ENCODE measurements around the gene INTS2.
"Not testable (repeated sequence)": the region's sequence is repeated elsewhere in the genome, so short reads cannot be mapped to it uniquely, and the experiment has no call there.

The INTS2 gene

GRCh38 chr17:61908292-61909037 is 19.3 kb downstream of the INTS2 start:
- TF ChIP-seq, protein P1, sequence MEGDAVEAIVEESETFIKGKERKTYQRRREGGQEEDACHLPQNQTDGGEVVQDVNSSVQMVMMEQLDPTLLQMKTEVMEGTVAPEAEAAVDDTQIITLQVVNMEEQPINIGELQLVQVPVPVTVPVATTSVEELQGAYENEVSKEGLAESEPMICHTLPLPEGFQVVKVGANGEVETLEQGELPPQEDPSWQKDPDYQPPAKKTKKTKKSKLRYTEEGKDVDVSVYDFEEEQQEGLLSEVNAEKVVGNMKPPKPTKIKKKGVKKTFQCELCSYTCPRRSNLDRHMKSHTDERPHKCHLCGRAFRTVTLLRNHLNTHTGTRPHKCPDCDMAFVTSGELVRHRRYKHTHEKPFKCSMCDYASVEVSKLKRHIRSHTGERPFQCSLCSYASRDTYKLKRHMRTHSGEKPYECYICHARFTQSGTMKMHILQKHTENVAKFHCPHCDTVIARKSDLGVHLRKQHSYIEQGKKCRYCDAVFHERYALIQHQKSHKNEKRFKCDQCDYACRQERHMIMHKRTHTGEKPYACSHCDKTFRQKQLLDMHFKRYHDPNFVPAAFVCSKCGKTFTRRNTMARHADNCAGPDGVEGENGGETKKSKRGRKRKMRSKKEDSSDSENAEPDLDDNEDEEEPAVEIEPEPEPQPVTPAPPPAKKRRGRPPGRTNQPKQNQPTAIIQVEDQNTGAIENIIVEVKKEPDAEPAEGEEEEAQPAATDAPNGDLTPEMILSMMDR (conservative IDR thresholded peaks at IDR 0.05): no peak
- no peak overlapping the region for H3K27ac ChIP-seq

- H3K27ac ChIP-seq: no peak overlapping the region
- TF ChIP-seq, protein P1 (conservative IDR thresholded peaks at IDR 0.05): no peak
Measured at GRCh38 chr17:61907361-61907760, 20.4 kb downstream of the INTS2 start.

DNA sequence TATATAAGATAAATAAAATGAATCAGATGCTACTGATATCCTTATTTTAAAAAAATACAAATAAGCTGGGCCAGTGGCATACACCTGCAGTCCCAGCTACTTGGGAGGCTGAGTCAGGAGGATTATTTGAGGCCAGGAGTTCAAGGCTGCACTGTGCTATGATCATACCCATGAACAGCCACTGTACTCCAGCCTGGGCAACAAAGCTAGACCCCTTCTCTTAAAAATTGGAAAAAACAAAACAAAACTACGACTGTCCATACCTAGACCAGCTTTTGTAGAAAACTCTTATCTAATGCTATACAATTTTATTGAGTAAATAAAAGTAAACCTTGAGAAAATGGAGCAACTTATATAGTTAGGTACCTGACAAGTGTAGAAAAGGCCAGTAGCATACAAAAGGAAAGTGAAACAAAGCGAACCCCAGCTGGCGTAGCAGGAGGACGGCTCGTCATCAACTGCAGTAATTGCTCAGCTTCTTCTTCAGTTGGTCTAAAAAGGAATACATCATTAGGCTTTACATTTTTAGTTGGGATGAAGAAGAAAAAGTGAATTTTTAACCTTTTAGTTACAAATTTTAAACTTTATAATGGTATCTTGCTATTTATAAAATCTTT is 23.6 kb downstream of the INTS2 start:
- TF ChIP-seq, protein P1 (conservative IDR thresholded peaks at IDR 0.05): no peak
- no peak overlapping the region for H3K27ac ChIP-seq

DNA sequence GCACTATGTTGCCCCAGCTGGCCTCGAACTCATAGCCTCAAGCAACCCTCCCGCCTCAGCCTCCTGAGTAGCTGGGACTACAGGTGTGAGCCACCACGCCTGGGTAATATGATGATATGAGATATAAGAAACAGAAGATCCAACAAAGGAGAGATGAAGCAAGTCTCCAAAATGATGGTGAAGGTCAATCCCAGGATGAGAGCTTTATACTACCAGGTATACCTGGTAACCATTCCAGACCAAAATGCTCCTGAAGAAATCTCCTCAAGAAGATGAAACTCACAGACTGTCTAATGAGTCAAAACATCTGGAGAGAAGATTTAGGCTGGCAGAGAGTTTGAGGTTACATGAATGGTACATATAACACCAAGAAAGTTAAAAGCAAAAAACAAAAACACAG is 24.5 kb downstream of the INTS2 start:
- TF ChIP-seq, protein P1 (conservative IDR thresholded peaks at IDR 0.05): no peak
- H3K27ac ChIP-seq: no peak overlapping the region

GRCh38 chr17:61897548-61898180 is 30.1 kb downstream of the INTS2 start:
- H3K27ac ChIP-seq: no peak overlapping the region
- TF ChIP-seq, protein P1 (conservative IDR thresholded peaks at IDR 0.05): no peak

GRCh38 chr17:61895391-61895790 is 32.4 kb downstream of the INTS2 start:
- TF ChIP-seq, protein P1 (conservative IDR thresholded peaks at IDR 0.05): no peak
- no peak overlapping the region for H3K27ac ChIP-seq

DNA sequence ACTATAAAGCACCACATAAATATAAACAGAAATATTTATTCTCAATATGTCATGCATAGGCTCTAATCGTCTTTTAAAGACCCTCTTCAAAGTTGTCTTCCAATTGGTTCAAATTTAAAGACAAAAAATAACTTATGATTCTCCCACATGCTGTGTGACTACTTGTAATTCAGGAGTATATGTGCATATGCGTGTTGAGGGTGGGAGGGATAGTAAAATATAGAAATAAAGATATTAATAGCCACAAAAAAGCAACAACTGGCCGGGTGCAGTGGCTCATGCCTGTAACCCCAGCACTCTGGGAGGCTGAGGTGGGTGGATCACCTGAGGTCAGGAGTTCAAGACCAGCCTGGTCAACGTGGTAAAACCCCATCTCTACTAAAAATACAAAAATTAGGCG is 33.5 kb downstream of the INTS2 start:
- not testable (repeated sequence) for H3K27ac ChIP-seq

- not testable (repeated sequence) for H3K27ac ChIP-seq
Measured at GRCh38 chr17:61887733-61888132, 40.0 kb downstream of the INTS2 start.

GRCh38 chr17:61885865-61886264 is 41.9 kb downstream of the INTS2 start:
- not testable (repeated sequence) for H3K27ac ChIP-seq
